GM19468 (cell line): ENCODE measurements around the gene CPA4.
"Not testable (repeated sequence)": the region's sequence is repeated elsewhere in the genome, so short reads cannot be mapped to it uniquely, and the experiment has no call there.

Source experiments
- ATAC-seq: cut with Tn5 transposase; IDR thresholded peaks from one replicate; pipeline ENCODE4 v1.9.1; 2021; ENCODE audit warnings: mild to moderate bottlenecking, moderate library complexity, moderate number of reproducible peaks; ENCODE audit not compliant: unreplicated experiment; ENCODE audit errors: extremely low read depth

The CPA4 gene

GRCh38 chr7:130298544-130299326 lies 5.8 kb downstream of the CPA4 start:
- no peak for ATAC-seq

GRCh38 chr7:130299866-130300265 lies 6.9 kb downstream of the CPA4 start:
- ATAC-seq, result no peak

DNA sequence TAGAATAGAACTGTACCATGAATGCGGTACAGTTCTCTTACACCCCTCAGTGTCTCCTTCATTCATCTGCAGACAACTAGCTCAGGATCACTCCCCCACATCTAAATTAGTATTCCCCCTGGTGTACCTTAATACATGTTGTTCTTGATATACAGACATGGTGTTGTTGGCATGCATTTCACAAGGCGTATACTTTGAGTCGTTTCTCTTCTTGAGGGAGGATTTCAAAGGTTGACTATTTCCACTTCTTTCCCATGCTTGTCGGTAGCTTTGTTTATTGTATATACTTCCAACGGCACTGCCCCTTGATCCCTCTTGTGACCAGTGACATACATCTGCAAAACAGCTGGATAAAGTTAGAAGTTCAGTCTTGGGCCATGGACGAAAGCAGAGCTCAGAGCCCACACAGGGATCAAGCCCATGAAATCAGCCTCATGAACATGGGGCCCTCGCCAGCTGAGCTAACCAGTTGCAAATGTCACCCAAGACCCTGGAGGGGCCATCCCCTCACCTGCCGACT lies 8.6 kb downstream of the CPA4 start:
- no peak for ATAC-seq

GRCh38 chr7:130302649-130303048 lies 9.7 kb downstream of the CPA4 start:
- no peak for ATAC-seq

DNA sequence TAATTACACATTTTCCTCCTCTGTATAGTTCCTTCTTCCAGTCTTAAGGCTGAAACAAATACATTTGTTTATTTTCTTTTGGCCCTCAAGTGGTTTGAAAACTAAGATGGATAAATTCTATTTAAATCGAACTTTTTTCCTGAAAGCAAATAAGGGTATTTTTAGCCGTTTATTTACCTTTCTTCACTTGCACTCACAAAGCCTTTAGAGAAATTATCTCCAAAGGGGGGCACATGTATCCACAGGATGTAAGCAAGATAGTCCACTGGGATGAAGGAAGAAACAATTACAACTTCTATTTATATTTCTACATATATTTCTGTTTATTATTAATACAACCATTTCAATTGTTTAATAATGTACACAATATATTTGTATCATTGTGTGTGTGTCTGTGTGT lies 10.2 kb downstream of the CPA4 start:
- ATAC-seq, result no peak

DNA sequence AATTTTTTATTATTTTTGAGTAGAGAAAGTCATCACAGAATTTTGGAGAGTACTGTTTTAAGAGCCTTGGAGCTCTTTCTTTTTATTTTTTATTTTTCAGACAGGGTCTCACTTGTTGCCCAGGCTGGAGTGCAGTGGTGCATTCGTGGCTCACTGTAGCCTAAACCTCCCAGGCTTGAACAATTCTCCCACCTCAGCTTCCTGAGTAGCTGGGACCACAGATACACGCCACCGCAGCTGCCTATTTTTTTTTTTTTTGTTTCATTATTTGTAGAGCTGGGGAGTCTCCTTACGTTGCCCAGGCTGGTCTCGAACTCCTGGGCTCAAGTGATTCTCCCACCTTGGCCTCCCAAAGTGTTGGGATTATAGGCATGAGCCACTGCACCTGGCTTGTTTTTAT lies 10.6 kb downstream of the CPA4 start:
- no peak for ATAC-seq

- no peak for ATAC-seq
Measured at GRCh38 chr7:130303982-130304381, 11.0 kb downstream of the CPA4 start.

DNA sequence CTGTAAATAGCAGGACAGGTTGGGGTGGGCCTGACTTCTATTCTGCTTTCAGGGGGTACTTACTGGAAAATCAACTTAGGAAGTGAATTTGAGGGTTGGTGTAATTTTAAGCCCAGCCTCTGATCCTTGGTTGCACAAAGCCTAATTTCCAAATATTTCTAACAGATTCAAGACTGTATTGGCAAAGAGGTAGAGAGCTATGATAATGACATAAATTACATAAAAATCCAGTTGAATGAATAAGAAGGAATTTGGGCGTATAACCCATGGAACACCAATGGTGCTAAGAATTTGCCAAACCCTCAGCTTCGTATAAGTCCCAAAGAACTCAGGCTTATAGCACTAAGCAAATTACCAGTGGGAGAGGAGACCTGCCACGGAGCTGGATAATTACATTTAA lies 11.9 kb downstream of the CPA4 start:
- ATAC-seq, result no peak

- ATAC-seq, result no peak
Measured at GRCh38 chr7:130305433-130306042, 12.6 kb downstream of the CPA4 start.

DNA sequence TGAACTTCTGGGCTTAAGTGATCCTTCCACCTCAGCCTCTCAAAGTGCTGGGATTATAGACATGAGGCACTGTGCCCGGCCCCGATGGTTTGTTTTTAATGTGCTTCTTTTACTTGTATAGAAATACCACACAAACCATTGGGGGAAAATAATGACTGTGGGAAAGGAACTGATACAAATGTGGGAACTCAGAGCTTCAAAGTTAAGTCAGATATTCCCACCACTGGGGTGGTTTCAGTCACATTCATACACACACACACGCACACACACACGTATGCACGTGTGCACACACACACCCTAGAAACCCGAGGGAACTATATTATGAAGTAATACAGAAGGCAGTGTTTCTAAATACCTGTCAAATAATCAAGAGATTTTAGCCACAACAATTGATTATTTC lies 17.0 kb downstream of the CPA4 start:
- ATAC-seq, result no peak

DNA sequence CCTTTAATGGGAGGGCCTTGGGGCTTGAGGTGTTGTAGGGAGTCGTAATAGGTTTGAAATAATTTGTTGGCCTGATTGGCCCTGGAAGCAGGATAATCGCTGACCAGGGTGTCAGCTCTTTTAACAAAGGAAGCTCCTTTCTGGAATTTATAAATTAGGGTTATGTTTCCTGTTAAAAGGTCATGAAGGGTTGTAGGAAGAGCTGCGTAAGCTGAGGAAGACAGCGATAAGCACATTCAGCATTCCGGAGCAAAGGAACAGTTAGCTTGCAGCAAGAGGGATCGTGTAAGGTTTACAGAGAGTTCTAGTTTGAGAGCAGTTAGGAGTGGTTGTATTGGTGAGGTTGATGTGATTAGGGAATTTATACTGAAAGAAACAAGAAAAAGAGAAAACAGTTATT lies 21.3 kb downstream of the CPA4 start:
- no peak for ATAC-seq

DNA sequence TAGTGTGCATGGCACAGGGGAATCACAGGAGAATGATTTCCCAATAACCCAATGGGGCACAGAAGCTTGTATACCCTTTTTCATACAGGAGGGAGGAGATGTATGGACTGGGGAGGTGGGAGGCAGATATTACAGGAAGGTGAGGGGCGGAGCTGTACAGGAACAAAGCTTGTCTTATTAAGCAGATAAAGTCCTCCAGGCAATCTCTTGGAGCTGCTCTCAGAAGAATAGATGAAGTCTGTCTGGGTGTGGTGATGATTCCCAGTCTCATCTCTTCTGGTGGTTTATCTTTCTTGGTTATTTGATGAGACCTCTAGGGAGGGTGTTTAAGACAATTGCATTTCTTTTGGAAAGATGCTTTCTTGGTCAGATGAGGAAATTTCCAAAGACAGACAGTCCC lies 26.6 kb downstream of the CPA4 start:
- no peak for ATAC-seq

GRCh38 chr7:130321542-130322229 lies 28.7 kb downstream of the CPA4 start:
- ATAC-seq, result not testable (repeated sequence)

GRCh38 chr7:130322615-130323014 lies 29.7 kb downstream of the CPA4 start:
- no peak for ATAC-seq

GRCh38 chr7:130324306-130324943 lies 31.5 kb downstream of the CPA4 start:
- ATAC-seq, result no peak

- no peak for ATAC-seq
Measured at GRCh38 chr7:130329681-130330080, 36.7 kb downstream of the CPA4 start.

DNA sequence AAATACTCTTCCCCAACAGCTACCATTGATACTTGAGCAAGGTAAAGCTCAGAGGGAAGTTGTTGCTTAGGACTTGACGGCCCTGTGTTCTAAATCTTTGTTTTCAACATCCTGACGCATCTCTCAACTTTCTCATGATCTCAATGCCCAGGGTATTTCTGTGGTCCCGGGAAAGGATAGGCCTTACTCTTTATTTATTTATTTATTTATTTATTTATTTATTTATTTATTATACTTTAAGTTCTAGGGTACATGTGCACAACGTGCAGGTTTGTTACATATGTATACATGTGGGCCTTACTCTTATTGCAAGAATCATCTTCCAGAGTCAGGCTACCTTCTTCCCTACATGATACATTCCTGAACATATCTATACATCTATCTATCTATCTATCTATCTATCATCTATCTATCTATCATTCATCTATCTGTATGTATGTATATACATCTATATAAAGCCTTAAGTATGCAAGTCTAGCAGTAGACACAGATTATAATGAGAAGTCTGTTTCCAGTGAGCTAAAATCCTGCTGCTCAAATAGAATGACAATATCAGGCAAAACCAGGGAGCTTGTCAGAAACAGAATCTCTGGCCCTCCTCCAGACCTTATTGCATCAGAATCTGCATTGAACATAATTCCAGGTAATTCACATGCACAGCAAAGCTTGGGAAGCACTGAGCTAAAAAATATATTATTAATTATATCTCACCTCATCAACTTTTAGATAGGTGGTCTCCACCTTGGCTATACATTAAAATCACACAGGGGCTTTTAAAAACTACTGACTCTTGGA lies 39.5 kb downstream of the CPA4 start:
- no peak for ATAC-seq

DNA sequence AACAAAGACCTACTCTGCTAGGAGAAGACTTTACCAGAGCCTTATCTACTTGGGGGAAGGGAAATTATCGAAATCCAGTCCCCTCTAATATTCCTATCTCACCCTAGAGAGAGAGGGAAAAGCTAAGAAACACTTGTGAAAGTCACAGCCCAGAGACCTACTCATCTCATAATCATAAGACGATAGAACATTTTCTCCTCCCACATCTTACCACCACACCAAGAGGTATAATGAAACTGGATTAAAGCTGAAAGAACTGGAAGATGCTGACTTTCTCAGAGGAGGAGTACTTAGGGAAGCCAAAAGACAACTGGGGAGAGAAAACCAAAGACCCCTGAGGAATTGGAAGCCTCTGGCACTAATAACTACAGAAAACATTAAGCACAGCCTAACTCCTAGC lies 40.9 kb downstream of the CPA4 start:
- no peak for ATAC-seq

- ATAC-seq, result no peak
Measured at GRCh38 chr7:130334274-130334673, 41.3 kb downstream of the CPA4 start.

GRCh38 chr7:130337410-130337971 lies 44.5 kb downstream of the CPA4 start:
- ATAC-seq, result no peak
